T follicular helper cell (primary cell): Measurements from ENCODE around the gene ENTPD8.
A peak's percentile ranks its signal among the peaks of the same experiment; 100 is the strongest.
"Not testable (repeated sequence)": the region's sequence is repeated elsewhere in the genome, so short reads cannot be mapped to it uniquely, and the experiment has no call there.

Experiments used
- DNase-seq: peaks from one replicate; pipeline ENCODE4 v3.0.0-alpha.2; 2020; ENCODE audit warnings: low read depth

The ENTPD8 gene

GRCh38 chr9:137475666-137476065, 34.5 kb upstream of the ENTPD8 start:
- no peak for DNase-seq

- DNase-seq, result no peak
These were observed 33.1 kb upstream of the ENTPD8 start for GRCh38 chr9:137474271-137474670.

GRCh38 chr9:137470785-137471184, 29.6 kb upstream of the ENTPD8 start:
- no peak for DNase-seq

GRCh38 chr9:137467896-137468295, 26.7 kb upstream of the ENTPD8 start:
- no peak for DNase-seq

DNA sequence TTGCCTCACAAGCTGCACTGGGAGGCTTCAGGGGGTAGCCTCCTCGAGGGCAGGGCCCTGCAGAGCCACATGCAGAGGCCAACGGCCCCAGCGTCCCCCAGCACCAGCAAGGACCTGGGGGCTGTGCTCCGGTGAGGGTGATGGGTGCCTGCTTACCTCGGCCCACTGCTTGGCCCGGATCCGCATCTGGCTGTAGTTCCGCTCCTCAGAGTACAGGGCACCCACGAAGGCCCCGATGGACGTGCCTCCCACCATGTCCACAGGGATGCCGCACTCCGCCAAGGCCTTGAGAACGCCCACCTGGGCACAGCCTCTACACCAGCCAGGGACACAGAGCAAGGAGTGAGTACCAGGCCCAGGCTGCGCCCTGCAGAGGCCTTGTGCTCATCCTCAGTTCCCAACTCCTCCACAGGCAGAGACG, 26.0 kb upstream of the ENTPD8 start:
- DNase-seq, result no peak

DNA sequence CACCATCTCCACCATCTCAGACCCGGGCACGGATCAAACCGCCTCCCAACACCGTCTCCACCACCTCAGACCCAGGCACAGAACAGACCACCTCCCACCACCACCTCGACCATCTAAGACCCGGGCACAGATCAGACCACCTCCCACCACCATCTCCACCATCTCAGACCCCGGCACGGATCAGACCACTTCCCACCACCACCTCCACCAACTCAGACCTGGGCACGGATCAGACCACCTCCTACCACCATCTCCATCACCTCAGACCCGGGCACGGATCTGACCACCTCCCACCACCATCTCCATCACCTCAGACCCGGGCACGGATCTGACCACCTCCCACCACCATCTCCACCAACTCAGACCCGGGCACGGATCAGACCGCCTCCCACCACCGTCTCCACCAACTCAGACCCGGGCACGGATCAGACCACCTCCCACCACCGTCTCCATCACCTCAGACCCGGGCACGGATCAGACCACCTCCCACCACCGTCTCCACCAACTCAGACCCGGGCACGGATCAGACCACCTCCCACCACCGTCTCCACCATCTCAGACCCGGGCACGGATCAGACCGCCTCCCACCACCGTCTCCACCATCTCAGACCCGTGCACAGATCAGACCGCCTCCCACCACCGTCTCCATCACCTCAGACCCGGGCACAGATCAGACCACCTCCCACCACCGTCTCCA, 25.4 kb upstream of the ENTPD8 start:
- DNase-seq, result not testable (repeated sequence)

- no peak for DNase-seq
These were observed 24.7 kb upstream of the ENTPD8 start for GRCh38 chr9:137465720-137466388.

- no peak for DNase-seq
These were observed 24.0 kb upstream of the ENTPD8 start for GRCh38 chr9:137465000-137465719.

GRCh38 chr9:137464291-137464999, 23.3 kb upstream of the ENTPD8 start:
- no peak for DNase-seq

GRCh38 chr9:137463931-137464290, 22.8 kb upstream of the ENTPD8 start:
- DNase-seq, result no peak

- DNase-seq, result no peak
These were observed 22.1 kb upstream of the ENTPD8 start for GRCh38 chr9:137462986-137463930.

DNA sequence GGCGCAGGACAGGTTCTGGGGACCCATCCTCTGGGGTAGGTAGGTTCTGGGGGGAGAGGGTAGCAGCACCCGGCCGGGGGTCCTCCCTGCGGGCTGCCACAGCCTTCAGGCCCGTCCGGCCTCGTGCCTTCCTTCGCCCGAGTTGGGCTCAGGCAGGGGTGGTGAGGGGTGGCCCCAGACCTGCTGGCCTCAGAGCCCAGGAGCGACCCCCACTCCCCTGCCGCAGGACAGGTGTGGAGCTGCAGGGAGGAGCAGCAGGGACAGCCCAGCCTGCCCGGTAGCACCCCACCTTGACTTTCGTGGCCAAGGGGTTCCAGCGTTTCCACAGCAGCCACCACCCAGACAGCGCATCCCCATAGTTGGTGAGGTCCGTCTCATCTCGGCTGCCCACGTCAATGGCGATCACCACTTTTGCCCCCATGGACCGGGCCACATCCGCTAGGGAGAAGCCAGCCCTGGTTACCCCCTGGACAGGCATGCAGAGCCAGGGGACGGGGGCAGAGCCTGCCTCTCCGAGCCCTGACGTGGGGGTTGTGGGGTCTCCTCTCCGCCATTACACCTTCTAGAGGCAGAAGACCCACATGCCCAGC, 21.3 kb upstream of the ENTPD8 start:
- DNase-seq, result no peak

DNA sequence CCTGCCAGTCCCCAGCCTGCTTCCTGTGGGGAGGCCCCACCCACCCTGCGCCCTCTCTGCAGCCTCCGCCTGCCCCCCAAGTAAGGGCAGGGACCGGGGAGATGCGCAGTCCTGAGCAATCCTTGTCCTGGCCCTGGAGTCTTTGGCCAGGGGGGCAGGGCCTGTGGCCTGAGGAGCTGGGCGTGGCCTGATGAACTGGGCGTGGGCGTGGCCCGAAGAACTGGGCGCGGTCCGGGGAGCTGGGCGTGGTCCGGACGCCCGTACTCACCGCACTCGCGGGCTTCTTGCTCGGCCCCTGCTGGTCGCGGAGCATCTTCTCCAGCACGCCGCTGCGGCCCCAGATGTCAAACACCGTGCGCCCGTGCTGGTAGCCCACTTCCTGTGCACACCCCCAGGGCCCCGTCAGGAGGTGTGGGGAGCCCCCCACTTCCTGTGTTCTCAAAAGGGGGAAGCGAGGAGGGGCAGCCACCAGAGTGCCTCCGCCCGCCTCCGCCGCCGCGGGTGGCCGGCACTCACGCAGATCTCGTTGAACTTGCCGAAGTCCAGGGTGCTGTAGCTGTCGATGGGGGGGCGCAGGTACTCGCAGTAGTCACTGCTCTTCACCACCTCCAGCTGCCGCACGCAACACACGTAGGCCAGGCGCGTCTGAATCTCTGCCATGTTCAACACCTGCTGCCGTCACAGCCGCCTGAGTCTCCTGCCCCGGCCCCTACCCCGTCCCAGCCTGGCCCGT, 20.7 kb upstream of the ENTPD8 start:
- peak; percentile 51 for DNase-seq

- DNase-seq, result no peak
These were observed 20.1 kb upstream of the ENTPD8 start for GRCh38 chr9:137461316-137461662.

- DNase-seq, result no peak
These were observed 19.5 kb upstream of the ENTPD8 start for GRCh38 chr9:137460363-137461315.

GRCh38 chr9:137459601-137460362, 18.6 kb upstream of the ENTPD8 start:
- DNase-seq, result no peak

GRCh38 chr9:137459152-137459600, 18.0 kb upstream of the ENTPD8 start, which contains the start of gene NSMF:
Gene NSMF (minus strand): TSS chr9:137459334. CDS start chr9:137459102, 232 bp downstream.
- peak; percentile 93 for DNase-seq
